ENCODE measurements around the gene TOMM34. TPM values are rescaled to one million over a fixed set of nuclear protein-coding genes. Genes with fewer than 3 reads are reported as not detected.

The TOMM34 gene
- total and polyA plus RNA-seq, 2 of the 13 experiments (the other 11 are each of a cell fraction or from before 2014, with no cell fraction given), result 36.2 to 52.0 TPM

GRCh38 chr20:44910690-44911262 lies 49.4 kb downstream of the TOMM34 start (continued):
- TF ChIP-seq ZNF549 (CRISPR knock-in tag; IDR thresholded peaks at IDR 0.05) (no peak), MBD4 (IDR thresholded peaks at IDR 0.05; ENCODE audit: borderline replicate concordance, low read length) (no peak), AHR (CRISPR knock-in tag; IDR thresholded peaks at IDR 0.05) (no peak; the same call in 1 of the 2 replicates), ZKSCAN1 (IDR thresholded peaks at IDR 0.05; ENCODE audit: low read length) (no peak), CSRNP1 (CRISPR knock-in tag; IDR thresholded peaks at IDR 0.05) (no peak), MEIS1 (CRISPR knock-in tag; IDR thresholded peaks at IDR 0.05; ENCODE audit: borderline replicate concordance) (no peak), DPF2 (CRISPR knock-in tag; IDR thresholded peaks at IDR 0.05; ENCODE audit: borderline replicate concordance, low read depth) (no peak), XRCC5 (optimal IDR thresholded peaks at IDR 0.05; ENCODE audit: low read length) (no peak), PITX1 (CRISPR knock-in tag; IDR thresholded peaks at IDR 0.05) (no peak), ZNF530 (CRISPR knock-in tag; IDR thresholded peaks at IDR 0.05; ENCODE audit: low read depth) (no peak), SMC3 (IDR thresholded peaks at IDR 0.05; ENCODE audit: low read length) (no peak), PBX2 (CRISPR knock-in tag; IDR thresholded peaks at IDR 0.05) (no peak), MAZ (IDR thresholded peaks at IDR 0.05; ENCODE audit: borderline replicate concordance, low read depth, low read length) (no peak), MAZ (CRISPR knock-in tag; IDR thresholded peaks at IDR 0.05; ENCODE audit: low read depth) (no peak; the same call in 1 of the 2 replicates), ZNF451 (CRISPR knock-in tag; IDR thresholded peaks at IDR 0.05) (no peak), GPN1 (CRISPR knock-in tag; IDR thresholded peaks at IDR 0.05; ENCODE audit: borderline replicate concordance) (no peak), ZNF343 (CRISPR knock-in tag; IDR thresholded peaks at IDR 0.05) (no peak)
- TF ChIP-seq, protein P1, sequence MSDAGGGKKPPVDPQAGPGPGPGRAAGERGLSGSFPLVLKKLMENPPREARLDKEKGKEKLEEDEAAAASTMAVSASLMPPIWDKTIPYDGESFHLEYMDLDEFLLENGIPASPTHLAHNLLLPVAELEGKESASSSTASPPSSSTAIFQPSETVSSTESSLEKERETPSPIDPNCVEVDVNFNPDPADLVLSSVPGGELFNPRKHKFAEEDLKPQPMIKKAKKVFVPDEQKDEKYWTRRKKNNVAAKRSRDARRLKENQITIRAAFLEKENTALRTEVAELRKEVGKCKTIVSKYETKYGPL (CRISPR knock-in tag; IDR thresholded peaks at IDR 0.05), result no peak
- TF ChIP-seq, protein P2, sequence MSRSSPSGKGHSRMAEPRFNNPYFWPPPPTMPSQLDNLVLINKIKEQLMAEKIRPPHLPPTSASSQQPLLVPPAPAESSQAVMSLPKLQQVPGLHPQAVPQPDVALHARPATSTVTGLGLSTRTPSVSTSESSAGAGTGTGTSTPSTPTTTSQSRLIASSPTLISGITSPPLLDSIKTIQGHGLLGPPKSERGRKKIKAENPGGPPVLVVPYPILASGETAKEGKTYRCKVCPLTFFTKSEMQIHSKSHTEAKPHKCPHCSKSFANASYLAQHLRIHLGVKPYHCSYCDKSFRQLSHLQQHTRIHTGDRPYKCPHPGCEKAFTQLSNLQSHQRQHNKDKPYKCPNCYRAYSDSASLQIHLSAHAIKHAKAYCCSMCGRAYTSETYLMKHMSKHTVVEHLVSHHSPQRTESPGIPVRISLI (CRISPR knock-in tag; IDR thresholded peaks at IDR 0.05; ENCODE audit: borderline replicate concordance), result no peak
- TF ChIP-seq, protein P3, sequence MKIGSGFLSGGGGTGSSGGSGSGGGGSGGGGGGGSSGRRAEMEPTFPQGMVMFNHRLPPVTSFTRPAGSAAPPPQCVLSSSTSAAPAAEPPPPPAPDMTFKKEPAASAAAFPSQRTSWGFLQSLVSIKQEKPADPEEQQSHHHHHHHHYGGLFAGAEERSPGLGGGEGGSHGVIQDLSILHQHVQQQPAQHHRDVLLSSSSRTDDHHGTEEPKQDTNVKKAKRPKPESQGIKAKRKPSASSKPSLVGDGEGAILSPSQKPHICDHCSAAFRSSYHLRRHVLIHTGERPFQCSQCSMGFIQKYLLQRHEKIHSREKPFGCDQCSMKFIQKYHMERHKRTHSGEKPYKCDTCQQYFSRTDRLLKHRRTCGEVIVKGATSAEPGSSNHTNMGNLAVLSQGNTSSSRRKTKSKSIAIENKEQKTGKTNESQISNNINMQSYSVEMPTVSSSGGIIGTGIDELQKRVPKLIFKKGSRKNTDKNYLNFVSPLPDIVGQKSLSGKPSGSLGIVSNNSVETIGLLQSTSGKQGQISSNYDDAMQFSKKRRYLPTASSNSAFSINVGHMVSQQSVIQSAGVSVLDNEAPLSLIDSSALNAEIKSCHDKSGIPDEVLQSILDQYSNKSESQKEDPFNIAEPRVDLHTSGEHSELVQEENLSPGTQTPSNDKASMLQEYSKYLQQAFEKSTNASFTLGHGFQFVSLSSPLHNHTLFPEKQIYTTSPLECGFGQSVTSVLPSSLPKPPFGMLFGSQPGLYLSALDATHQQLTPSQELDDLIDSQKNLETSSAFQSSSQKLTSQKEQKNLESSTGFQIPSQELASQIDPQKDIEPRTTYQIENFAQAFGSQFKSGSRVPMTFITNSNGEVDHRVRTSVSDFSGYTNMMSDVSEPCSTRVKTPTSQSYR (CRISPR knock-in tag; IDR thresholded peaks at IDR 0.05; ENCODE audit: borderline replicate concordance), result no peak
- TF ChIP-seq, protein P4, sequence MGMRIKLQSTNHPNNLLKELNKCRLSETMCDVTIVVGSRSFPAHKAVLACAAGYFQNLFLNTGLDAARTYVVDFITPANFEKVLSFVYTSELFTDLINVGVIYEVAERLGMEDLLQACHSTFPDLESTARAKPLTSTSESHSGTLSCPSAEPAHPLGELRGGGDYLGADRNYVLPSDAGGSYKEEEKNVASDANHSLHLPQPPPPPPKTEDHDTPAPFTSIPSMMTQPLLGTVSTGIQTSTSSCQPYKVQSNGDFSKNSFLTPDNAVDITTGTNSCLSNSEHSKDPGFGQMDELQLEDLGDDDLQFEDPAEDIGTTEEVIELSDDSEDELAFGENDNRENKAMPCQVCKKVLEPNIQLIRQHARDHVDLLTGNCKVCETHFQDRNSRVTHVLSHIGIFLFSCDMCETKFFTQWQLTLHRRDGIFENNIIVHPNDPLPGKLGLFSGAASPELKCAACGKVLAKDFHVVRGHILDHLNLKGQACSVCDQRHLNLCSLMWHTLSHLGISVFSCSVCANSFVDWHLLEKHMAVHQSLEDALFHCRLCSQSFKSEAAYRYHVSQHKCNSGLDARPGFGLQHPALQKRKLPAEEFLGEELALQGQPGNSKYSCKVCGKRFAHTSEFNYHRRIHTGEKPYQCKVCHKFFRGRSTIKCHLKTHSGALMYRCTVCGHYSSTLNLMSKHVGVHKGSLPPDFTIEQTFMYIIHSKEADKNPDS (CRISPR knock-in tag; IDR thresholded peaks at IDR 0.05), result no peak
